Left colon (tissue), 2 donors: ENCODE data around the gene LRRK1. TPM values are rescaled to one million over a fixed set of nuclear protein-coding genes. Genes with fewer than 3 reads are reported as not detected.
A peak's percentile ranks its signal among the peaks of the same experiment; 100 is the strongest.

Source experiments
- ATAC-seq: fragments of 200-7000 bp; cut with Tn5 transposase; one replicate; pipeline ENCODE4 v1.9.1; 2020; ENCODE audit warnings: mild to moderate bottlenecking, moderate library complexity
- DNase-seq, 2 donors: peaks; one replicate each; pipeline ENCODE4 v3.0.0-alpha.2; 2020
- intact Hi-C, 2 donors: fragments of 100-400 bp; cut with DNase I in 1 of 2; cut with micrococcal nuclease in 1 of 2; formaldehyde crosslinking; loops; one replicate each; pipeline versions ENCODE4 v1.11.2 to v1.14.0; 2022; cut with DNase I, micrococcal nuclease
- total RNA-seq, 2 donors: library from RNA; stranded (reverse); fragmentation: NEBNext Ultra II Directional; extraction: Animal tissue kit (Norgen Biotek cat#: 25700); gene quantifications; one replicate each; pipeline ENCODE4 v1.2.1, GENCODE V29; 2021
- donor health status: DM: no; HTN: no; CAD: no.
- donor health status: DM: yes; HTN: yes; CAD: no.

The LRRK1 gene
- total RNA-seq, 2 donors from 2014 or later, result 46.6 to 52.7 TPM

GRCh38 chr15:101043011-101043410 lies 123.9 kb downstream of the LRRK1 start:
- intact Hi-C loops, result no loop called here
- peak in 1 of 2 donors; percentile 13 for DNase-seq
- ATAC-seq, result no peak

- DNase-seq (peak in 1 of 2 donors; percentile 8), ATAC-seq (no peak)
- intact Hi-C loops, result no loop called here
Measured at GRCh38 chr15:101043911-101044624, 124.9 kb downstream of the LRRK1 start.

- DNase-seq (peak in 1 of 2 donors; percentile 14), ATAC-seq (no peak)
- intact Hi-C loops, result no loop called here
Measured at GRCh38 chr15:101044625-101045235, 125.6 kb downstream of the LRRK1 start.

- intact Hi-C loops, result no loop called here
- no peak for ATAC-seq
Measured at GRCh38 chr15:101045236-101045646, 126.1 kb downstream of the LRRK1 start.

GRCh38 chr15:101045835-101046691 lies 126.9 kb downstream of the LRRK1 start:
- DNase-seq, result peak in 1 of 2 donors; percentile 9
- intact Hi-C loops, result no loop called here
- ATAC-seq, result no peak

More at GRCh38 chr15:101045236-101045646, 126.1 kb downstream of the LRRK1 start:
- peak in 1 of 2 donors; percentile 18 for DNase-seq

- intact Hi-C loops, result no loop called here
- DNase-seq (peak in 1 of 2 donors; percentile 7), ATAC-seq (no peak)
Measured at GRCh38 chr15:101046826-101047225, 127.7 kb downstream of the LRRK1 start.

- intact Hi-C loops, result no loop called here
- DNase-seq (peak in 1 of 2 donors; percentile 17), ATAC-seq (no peak)
Measured at GRCh38 chr15:101047301-101047781, 128.2 kb downstream of the LRRK1 start.

GRCh38 chr15:101048176-101048575 lies 129.0 kb downstream of the LRRK1 start:
- intact Hi-C loops, result no loop called here
- ATAC-seq (no peak), DNase-seq (peak in 1 of 2 donors; percentile 7)

GRCh38 chr15:101048581-101049030 lies 129.4 kb downstream of the LRRK1 start:
- intact Hi-C loops, result no loop called here
- peak in 1 of 2 donors; percentile 21 for DNase-seq
- no peak for ATAC-seq

- ATAC-seq (no peak), DNase-seq (peak in 1 of 2 donors; percentile 10)
- intact Hi-C loops, result no loop called here
Measured at GRCh38 chr15:101049282-101049681, 130.1 kb downstream of the LRRK1 start.

GRCh38 chr15:101049856-101050622 lies 130.9 kb downstream of the LRRK1 start:
- intact Hi-C loops, result no loop called here
- DNase-seq, result peak in 1 of 2 donors; percentile 19
- ATAC-seq, result no peak

GRCh38 chr15:101050623-101051290 lies 131.6 kb downstream of the LRRK1 start:
- DNase-seq (peak in 1 of 2 donors; percentile 16), ATAC-seq (no peak)
- intact Hi-C loops, result no loop called here

- intact Hi-C loops, result no loop called here
- ATAC-seq (no peak), DNase-seq (no peak)
Measured at GRCh38 chr15:101051291-101052030, 132.3 kb downstream of the LRRK1 start.

- intact Hi-C loops, result no loop called here
- DNase-seq (no peak), ATAC-seq (no peak)
Measured at GRCh38 chr15:101052031-101052620, 133.0 kb downstream of the LRRK1 start.

GRCh38 chr15:101052681-101053121 lies 133.5 kb downstream of the LRRK1 start:
- intact Hi-C loops, result no loop called here
- DNase-seq (no peak), ATAC-seq (no peak)

GRCh38 chr15:101053261-101053660 lies 134.1 kb downstream of the LRRK1 start:
- DNase-seq (no peak), ATAC-seq (no peak)
- intact Hi-C loops, result no loop called here

GRCh38 chr15:101054116-101054515 lies 135.0 kb downstream of the LRRK1 start:
- no peak for ATAC-seq
- DNase-seq, result no peak
- intact Hi-C loops, result no loop called here
